ENCODE data around the gene LATS2.

DNA sequence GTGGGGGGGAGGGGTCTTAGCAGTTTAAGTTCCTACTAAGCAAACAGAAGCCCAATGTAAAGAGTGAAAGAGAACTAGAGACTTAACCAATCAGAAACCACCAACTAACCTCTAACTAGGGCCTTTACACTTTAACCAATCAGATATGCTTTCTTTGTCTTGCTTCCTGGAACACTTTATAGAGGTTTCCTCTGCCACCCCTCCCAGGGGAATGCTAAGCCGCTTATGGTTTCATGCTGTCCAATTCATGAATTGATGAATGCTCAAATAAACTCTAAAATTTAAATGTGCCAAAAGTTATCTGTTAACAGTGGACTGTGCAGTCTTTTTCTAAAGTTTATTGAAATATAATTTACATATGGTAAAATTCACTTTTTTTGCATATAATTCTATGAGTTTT is 33.9 kb upstream of the LATS2 start:
- TF ChIP-seq, protein P1, sequence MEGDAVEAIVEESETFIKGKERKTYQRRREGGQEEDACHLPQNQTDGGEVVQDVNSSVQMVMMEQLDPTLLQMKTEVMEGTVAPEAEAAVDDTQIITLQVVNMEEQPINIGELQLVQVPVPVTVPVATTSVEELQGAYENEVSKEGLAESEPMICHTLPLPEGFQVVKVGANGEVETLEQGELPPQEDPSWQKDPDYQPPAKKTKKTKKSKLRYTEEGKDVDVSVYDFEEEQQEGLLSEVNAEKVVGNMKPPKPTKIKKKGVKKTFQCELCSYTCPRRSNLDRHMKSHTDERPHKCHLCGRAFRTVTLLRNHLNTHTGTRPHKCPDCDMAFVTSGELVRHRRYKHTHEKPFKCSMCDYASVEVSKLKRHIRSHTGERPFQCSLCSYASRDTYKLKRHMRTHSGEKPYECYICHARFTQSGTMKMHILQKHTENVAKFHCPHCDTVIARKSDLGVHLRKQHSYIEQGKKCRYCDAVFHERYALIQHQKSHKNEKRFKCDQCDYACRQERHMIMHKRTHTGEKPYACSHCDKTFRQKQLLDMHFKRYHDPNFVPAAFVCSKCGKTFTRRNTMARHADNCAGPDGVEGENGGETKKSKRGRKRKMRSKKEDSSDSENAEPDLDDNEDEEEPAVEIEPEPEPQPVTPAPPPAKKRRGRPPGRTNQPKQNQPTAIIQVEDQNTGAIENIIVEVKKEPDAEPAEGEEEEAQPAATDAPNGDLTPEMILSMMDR (IDR thresholded peaks at IDR 0.05): no peak
- TF ChIP-seq POLR2A (IDR thresholded peaks at IDR 0.05): no peak

Data from Peyer's patch (tissue), 4 donors.